ENCODE data around the gene GLIS1.

GLIS1 gene

DNA sequence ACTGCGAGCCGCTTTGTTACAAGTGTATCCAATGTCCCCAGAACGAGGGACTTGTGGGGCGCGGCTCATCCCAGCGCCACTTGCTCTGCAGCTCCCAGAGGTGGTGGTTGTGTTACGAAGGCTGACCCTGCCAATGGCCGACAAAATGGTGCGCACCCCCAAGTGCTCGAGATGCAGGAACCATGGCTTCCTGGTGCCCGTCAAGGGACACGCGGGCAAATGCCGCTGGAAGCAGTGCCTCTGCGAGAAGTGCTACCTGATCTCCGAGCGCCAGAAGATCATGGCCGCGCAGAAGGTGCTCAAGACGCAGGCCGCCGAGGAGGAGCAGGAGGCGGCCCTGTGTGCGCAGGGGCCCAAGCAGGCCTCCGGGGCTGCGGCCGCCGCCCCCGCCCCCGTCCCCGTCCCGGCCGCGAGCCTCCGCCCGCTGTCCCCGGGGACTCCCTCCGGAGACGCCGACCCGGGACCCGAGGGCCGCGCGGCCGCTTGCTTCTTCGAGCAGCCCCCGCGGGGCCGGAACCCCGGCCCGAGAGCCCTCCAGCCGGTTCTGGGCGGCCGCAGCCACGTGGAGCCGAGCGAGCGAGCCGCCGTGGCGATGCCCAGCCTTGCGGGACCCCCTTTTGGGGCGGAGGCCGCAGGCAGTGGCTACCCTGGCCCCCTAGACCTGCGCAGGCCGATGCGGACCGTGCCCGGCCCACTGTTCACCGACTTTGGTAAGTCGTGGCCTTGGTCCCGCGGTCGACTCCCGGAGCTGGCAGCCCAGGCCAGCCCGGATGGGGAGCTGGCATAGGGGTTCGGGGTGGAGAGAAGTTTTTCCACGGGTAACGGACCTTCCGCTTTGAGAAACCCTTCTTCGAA is 279.4 kb downstream of the GLIS1 start, which contains the start of gene DMRTB1:
DMRTB1 (plus strand) TSS at position 79 of the 855 bp plus-strand sequence; CDS start at position 134, 55 bp downstream.
- in situ Hi-C loops (cut with HindIII; ENCODE audit: low sequenced_read_pairs) = no loop called here

DNA sequence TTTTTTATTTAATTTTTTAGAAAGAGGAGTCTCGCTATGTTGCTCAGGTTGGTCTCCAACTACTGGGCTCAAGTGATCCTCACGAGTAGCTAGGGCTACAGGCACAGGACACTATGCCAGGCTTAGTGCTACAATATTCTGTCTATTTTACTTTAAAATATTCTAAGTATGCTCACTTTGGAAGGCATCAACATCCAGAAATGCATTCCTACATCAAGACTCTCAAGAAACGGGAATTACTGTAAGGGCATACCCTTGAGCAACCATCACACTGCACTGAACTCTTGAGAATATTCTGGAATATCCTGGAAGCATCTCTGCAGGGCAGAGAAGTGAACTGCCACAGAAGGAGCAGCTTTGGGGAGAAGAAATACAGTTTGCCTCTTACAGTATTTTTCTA is 280.3 kb downstream of the GLIS1 start:
- in situ Hi-C loops (cut with HindIII; ENCODE audit: low sequenced_read_pairs) = no loop called here

Data from endothelial cell of hepatic sinusoid (primary cell).